NCI-H1048 (cell line): ENCODE results near the gene KLHDC7B.

ENCODE experiments used
- DNase-seq: peaks from one replicate; lab custom pipeline; 2025; lab: John Stamatoyannopoulos, UW

The KLHDC7B gene

DNA sequence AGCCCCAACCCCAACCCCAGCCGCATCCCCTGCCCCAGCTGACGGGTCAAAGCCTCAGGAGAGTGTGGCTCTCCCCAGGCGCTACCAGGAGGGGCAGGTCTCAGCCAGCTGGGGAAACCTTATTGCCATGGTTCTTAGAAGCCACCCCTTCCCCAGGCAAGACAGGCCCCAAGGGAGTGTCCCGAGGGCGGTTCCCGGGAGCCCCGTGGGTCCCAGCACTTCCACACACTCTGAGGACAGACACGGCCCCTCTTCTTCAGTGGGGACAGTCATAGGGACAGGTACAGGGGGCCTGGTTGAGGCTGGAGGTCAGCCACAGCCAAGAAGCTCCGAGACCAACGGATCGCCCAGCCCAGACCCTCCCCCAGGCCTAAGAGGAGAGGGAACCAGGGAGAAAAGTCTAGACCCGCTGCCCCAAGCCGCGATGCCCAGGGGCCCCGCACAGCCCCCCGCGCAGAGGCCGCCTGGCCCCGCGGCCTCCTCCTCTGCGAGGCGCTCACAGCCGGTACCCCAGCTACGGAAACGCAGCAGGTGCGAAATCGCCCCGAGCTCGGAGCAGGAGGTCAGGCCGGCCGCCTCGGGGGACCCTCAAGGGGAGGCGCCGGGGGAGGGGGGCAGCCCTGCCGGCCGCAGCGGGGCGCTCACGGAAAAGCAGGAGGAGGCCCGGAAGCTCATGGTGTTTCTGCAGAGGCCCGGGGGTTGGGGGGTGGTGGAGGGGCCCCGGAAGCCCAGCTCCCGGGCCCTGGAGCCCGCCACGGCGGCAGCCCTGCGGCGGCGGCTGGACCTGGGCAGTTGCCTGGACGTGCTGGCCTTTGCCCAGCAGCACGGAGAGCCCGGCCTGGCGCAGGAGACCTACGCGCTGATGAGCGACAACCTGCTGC lies 2.6 kb downstream of the KLHDC7B start:
- no peak for DNase-seq

DNA sequence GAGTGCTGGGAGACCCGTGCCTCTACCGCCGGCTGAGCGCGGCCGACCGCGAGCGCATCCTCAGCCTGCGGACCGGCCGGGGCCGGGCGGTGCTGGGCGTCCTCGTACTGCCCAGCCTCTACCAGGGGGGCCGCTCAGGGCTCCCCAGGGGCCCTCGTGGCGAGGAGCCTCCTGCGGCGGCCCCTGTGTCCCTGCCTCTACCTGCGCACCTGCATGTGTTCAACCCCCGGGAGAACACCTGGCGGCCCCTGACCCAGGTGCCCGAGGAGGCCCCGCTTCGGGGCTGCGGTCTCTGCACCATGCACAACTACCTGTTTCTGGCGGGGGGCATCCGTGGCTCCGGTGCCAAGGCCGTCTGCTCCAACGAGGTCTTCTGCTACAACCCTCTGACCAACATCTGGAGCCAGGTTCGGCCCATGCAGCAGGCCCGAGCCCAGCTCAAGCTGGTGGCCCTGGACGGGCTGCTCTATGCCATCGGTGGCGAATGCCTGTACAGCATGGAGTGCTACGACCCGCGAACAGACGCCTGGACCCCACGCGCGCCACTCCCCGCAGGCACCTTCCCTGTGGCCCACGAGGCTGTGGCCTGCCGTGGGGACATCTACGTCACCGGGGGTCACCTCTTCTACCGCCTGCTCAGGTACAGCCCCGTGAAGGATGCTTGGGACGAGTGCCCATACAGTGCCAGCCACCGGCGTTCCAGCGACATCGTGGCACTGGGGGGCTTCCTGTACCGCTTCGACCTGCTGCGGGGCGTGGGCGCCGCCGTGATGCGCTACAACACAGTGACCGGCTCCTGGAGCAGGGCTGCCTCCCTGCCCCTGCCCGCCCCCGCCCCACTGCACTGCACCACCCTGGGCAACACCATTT lies 3.5 kb downstream of the KLHDC7B start:
- DNase-seq = no peak

DNA sequence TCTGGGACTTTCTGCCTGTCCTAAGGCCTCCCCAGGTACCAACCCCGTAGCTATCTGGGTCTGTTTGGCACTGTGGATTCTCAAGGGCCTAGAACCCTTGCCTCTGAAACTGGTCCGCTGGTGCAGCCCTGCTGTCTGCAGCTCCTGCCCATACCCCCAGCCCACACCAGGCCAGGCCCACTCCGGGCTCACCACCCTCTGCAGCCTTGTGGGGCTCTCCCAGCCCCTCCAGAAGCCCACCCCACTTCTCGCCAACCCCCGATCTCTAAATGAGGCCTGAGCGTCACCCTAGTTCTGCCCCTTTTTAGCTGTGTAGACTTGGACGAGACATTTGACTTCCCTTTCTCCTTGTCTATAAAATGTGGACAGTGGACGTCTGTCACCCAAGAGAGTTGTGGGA lies 4.7 kb downstream of the KLHDC7B start:
- no peak for DNase-seq

DNA sequence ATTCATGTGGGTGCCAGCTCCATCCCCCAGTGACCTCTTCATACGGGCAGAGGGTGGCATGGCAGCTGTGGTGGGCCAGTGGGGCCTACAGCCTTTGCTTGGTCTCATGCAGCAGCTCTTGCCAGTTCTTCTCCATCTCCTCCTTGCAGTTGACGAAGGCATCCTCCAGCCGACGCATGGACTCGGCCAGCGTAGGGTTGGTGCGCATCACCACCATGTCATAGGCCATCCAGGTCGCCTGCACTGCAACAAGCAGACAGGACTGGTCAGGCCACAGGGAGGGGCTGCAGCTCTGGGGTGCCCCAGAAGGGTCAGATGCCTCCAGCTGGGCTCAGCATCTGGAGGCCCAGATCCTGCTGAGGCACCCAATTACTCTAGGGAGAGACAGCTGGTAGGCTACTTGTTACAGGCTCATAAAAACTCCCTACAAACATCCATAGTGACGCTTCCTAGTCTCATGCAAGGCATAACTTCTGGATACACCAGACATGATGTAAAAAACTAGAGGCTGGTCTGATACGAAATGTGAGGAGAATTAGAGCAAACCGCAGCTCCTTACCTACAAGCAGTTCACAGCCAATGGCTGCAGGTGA lies 5.6 kb downstream of the KLHDC7B start:
- DNase-seq = no peak

DNA sequence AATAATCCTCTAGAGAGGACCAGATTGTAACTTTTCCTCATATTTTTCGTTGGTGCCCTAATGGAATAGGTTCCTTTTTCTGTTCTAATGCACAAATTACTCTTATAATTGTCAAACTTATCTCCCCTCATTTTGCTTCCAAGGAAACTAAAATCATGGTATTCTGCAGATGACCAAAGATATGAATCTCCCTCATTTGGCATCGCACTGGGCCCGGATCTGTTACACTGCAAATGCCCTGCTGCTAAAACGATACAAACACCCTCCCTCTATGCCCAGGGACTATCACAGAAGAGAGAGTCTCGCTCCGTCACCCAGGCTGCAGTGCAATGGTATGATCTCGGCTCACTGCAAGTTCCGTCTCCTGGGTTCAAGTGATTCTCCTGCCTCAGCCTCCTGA lies 7.6 kb downstream of the KLHDC7B start:
- no peak for DNase-seq

DNA sequence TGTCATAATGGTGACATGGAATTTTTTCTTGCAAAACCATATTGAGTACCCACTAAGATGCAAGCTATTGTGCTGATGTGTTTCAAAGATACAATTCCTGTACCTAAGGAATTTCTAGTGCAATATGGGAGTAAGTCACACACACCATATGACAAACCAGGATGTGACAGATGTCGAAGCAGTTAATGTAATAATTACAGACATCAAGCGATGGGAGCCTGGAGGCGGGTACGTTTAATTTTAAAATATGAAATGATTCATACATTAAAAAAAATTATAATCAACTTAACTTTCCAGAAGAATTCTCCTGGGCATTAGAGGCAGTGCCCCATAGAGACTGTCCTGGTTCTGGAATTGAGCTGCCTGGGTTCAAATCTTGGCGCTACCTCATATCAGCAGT lies 11.0 kb downstream of the KLHDC7B start:
- DNase-seq = no peak

DNA sequence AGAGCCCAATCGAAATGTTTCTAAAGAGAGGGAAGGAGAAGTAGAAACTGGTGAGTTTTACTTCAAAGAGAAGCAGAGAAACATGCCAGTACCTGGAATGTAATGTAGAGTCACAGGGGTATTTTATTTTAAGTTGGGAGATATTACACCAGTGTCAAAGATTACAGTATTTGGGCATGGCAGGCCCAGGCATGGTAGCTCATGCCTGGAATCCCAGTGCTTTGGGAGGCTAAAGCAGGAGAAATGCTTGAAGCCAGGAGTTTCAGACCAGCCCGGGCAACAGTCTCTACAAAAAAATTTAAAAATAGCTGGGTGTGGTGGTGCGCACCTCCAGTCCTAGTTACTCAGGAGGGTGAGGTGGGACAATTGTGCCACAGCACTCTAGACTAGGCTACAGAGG lies 14.3 kb downstream of the KLHDC7B start:
- no peak for DNase-seq

DNA sequence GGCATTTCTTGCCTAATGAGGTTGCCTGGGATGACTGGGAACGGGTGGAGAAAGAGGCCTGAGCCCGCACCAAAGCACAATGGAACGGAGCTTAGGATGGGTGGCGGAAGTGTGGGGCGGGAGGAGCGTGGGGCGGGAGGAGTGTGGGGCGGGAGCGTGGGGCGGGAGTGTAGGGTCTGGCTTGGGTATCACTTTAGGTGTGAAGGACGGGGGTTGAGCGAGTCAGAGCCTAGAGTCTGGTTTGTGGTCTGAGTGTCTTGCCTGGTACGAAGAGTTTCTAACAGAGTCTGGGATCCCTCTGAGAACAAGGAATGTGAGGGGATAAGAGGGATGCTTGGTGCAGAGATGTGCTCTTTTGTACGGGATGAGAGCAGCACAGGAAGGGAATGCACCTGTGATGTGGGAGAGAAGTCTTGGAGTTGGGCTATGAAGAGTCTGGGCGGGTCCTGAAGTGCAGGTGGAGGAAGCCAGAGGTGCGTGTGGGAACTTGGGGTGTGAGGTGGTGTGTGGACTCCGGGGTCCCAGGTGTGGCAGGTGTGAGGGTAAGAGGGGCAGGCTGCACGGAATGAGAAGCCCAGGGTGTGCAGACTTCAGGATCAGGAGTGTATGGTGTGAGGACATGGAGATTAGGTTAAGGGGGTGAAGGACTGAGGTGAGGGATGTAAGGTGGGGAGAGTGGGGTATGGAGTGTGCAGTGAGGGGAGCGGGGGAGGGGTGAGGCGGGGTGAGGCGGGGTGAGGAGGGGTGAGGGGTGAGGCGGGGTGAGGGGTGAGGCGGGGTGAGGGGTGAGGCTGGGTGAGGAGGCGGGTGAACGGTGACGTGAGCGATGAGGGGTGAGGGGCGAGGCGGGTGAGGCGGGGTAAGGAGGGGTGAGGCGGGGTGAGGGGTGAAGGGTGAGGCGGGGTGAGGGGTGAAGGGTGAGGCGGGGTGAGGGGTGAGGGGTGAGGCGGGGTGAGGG lies 16.0 kb downstream of the KLHDC7B start:
- DNase-seq = no peak

DNA sequence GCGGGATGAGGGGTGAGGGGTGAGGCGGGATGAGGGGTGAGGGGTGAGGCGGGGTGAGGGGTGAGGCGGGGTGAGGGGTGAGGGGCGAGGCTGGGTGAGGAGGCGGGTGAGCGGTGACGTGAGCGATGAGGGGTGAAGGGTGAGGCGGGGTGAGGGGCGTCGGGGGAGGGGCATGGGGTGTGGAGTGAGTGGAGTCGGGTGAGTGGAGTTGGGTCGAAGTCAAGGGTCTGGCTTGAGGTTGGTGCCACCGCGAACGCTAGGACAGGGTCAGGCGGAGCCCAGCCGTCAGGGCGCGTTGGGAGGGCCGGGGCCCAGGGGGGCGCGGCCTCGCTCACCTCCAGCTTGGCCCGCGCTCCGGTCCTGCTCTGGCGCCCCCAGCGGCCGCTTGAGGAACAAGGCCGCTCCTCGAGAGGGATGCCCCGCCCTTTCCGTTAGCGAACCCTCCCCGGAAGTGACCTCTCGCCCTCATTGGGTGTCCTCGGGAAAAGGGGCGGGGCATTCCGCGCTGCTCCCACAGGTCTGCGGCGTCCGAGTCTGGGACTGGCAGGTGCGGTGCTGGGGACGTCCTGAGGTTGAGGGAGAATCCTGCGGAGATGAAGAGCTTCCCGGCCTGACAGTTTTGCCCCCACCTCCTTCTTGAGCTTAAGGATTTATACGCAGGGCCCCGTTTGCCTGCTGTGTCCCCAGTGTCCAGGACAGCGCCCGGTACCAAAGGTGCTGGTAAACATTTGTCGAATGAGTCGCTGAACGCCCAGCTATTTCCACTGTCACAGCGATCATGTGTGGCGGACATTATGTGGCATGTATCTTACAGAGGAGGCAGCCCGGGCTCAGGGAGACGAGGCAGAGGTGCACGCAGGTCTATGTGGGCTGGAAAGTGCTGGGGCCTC lies 17.1 kb downstream of the KLHDC7B start, which contains the start of gene SYCE3:
TSS of gene SYCE3 (minus strand) at position 397 of the 890 bp plus-strand sequence. CDS start 6,514 bp downstream, outside the sequence.
- peak; percentile 95 for DNase-seq

DNA sequence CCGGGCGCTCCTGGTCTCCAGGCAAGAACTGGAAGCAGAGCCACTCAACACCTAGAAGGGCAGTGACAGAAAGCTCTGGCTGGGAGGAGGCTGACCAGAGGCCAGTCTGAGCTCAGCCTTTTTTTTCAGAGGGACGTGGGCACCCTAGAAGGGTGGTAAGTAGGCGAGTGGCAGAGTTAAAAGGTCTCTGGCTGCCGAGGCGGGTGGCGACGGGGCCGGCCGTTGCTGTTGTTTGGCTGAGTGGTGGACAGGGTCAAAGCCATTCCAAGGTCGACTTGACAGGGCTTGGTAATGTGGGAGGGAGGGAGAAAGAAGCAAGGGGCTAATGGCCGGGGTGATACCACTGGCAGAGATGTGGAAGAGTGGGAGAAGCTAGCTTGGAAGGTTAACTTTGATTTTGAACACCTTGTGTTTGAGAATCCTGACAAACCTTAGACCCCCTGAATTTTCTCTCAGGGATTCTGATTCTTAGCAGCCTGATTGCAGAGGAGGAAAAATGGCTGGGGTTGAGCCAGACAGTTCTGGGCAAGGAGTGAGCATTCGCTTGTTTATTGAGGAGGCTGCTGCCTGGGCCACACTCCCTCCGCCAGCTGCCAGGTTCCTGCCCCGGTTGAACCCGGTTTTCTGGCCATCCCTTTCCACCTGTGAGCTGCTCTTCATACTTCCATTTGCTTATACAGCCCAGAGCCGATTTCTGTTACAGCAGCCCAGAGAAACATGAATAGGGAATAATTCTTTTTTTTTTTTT lies 17.9 kb downstream of the KLHDC7B start:
- no peak for DNase-seq

DNA sequence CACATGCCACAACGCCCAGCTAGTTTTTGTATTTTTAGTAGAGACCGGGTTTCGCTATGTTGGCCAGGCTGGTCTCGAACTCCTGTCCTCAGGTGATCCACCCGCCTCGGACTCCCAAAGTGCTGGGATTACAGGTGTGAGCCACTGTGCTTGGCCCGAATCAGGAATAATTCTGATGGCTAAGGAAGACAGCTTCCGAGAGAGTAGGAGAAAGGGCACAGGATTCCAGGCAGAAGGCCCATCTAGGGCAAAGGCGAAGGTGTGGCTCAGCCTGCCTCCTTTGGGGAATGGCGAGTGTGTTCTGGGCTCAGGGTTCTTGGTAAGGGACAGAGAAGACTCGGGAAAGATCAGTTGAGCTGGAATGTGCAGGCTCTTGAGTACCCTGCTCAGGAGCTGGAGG lies 18.6 kb downstream of the KLHDC7B start:
- no peak for DNase-seq

DNA sequence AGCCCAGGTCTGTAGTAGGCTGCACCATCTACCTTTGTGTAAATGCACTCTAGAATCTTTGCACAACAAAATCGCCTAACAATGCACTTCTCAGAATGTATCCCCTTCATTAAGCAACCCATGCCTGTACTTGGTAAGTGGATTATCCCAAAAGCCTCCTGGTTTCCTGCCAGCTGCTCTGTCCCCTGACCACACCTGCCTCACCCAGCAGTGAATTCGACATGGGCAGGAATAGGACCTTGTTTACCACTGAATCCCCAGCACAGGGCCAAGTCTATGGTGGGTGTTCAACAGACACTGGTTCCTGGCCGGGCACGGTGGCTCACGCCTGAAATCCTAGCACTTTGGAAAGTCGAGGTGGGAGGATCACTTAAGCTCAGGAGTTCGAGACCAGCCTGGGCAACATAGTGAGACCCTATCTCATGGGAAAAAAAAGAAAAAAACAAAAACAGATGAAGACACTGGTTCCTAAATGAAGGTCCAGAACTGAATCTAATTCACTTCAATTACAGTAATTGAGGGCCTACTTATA lies 22.1 kb downstream of the KLHDC7B start:
- no peak for DNase-seq

DNA sequence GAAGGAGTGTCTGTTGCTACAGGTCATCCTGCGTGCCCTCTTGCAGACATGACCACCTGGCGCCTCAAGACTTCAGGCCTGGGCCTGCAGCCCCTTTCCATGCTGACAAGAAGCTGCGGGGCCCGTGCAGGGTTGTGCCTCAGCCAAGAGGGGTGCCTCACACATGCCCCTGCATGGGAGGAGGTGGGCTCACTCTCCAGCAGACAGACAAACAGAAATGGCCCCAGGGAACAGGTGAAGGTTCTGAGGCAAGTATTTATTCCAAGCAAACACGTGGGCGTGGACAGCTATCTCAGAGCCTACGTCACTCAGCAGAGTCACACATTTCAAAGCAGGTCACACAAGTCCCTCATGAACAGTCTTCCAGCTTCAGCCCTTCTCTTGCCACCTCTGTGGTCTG lies 22.9 kb downstream of the KLHDC7B start:
- no peak for DNase-seq

DNA sequence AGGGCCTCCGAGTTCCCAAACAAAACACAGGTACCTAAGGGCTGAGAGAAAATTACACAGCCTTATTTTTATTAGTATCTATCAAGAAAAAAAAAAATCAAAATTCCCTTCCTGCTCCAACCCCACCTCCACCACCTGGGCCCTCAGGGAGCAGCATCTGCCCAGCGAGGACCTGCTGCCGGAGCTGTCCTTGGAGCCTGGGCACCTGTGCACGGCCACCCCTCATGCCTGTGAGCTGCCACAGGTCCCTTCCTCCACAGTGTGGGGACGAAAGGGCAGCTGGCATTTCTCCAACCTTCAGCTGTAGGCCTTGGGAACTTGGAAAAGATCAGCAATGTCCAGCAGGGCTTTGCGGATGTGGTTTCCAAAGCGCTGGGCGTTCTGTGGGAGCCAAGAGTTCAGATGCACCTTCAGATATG lies 23.4 kb downstream of the KLHDC7B start:
- no peak for DNase-seq

DNA sequence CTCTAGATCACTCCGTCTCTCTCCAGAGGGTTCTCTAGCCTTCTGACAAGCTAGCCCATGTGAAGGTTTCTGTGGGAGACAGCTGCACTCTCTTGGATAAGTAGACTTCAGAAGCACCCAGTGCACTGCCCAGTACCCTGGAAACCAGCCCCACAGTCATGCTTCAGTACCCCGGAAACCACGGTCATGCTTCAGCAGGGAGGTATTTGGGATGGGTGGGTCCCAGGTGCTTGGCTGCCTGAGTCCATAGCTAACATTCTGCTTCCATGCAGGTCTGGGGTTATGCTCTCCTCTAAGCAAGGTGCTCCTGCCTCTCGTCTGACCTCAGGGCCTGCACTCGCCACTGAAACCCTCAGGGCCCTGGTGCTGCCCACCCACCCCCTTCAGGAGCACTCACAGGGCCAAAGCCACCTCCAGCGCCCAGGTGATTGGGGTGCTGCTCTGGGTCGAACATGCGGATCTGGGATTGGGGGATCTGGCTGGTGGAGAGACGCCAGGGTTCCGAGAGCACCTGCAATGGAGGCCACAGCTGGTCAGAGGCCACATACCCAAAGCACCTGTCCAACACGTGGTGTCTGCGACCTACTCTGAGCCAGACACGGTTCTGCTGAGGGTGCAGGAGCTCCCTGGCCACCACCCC lies 24.3 kb downstream of the KLHDC7B start:
- DNase-seq = no peak

DNA sequence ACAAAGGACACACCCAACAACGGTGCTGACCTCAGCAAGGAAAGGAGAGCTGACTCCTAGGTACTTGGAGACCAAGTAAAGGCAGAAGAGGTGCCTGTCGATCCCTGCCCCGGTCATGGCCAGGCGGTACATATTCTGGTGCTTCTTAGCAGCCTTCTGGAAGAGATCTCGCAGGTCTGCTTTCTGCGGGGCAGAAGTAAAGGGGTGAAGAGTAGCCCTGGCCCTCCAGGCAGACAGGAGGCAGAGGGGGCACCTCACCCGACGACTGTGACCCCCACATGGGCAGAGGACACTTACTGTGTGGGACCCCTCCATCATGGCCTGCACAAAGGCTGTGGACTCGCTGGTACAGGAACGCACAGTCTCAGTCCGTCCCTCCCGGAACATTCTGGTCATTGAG lies 25.2 kb downstream of the KLHDC7B start:
- no peak for DNase-seq

DNA sequence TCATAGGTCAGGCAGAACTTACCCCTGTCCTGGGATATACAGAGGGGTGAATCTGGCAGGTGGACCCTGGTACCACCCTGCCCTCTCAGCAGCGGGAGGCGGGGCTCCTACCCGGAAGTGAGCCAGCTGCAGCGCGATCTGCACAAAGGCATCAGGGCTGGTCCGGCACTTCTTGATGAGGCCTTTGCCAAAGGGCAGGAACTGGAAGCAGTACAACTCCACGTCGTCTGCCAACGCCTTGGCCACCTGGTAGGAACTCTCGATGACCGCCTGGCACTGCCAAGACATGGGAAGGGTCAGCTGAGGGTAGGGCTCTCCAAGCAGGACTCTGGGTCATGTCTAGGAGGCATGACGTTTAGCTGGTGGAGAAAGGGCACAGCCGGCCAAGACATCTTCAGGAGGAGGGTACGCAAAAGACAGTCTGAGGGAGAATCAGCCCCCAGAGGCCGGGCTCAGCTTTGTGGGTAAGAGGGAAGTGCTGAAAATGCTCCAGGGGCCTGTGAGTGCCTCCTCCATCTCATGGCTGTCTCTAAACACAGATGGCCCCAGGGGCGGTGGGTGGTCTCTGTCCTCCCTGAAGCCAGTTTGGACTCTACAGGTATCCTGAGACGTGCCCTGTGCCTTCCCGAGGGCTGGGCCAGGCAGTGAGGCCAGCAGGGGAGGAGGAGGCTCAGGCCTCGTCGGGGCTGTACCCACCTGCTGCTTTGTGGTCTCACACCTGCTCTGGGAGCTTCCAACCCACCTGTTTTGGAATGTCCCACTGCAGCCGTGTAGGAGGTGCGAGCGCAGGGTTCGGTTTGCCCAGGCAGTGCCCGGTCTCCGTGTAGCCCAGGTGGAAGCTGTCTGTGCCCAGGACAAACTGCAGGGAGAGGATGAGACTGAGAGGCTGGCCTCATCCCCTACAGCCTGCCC lies 25.8 kb downstream of the KLHDC7B start:
- no peak for DNase-seq

DNA sequence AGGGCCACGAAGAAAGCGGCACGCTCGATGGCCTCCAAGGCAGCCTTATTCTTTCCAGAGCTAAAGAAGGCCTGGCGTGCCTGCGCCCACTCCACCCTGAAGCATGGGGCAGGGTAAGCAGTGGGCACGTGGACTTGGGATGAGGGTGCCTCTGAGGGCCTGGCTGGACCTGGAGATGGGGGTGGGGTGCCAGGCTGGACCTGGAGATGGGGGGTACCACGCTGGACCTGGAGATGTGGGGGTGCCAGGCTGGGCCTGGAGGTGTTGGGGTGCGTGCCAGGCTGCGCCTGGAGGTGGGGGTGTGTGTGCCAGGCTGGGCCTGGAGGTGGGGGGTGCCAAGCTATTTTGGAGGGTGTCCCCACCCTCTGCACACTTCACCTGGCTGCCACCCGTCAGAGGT lies 27.3 kb downstream of the KLHDC7B start:
- no peak for DNase-seq
